HL-60 (cell line): ENCODE results near the gene CBLB.

Experiments used
- DNase-seq, 2 experiments: peaks; one replicate each; pipeline ENCODE4 v3.0.0-alpha.2; 2010 to 2020; ENCODE audit warnings: low read depth in 1 of 2, low spot score in 1 of 2
- H3K27ac ChIP-seq: fragments of 250-450 bp; sonication (Bioruptor Pico); replicated peaks from 2 replicates; pipeline ENCODE4 v1.5.1; 2020; ENCODE audit warnings: mild to moderate bottlenecking, moderate library complexity
- H3K27me3 ChIP-seq: fragments of 250-450 bp; sonication (Bioruptor Pico); 2 replicates; pipeline ENCODE4 v1.5.1; 2021; ENCODE audit warnings: mild to moderate bottlenecking, moderate library complexity; ENCODE audit not compliant: insufficient read depth, poor library complexity, severe bottlenecking
- H3K4me3 ChIP-seq: replicated peaks from 2 replicates; pipeline ENCODE4 v1.5.1; 2011; ENCODE audit warnings: mild to moderate bottlenecking, control low read depth, low read length; ENCODE audit not compliant: insufficient read depth
- GABPA ChIP-seq: IDR thresholded peaks from 2 replicates; pipeline ENCODE4 v1.6.1; 2012; ENCODE audit warnings: low read depth
- POLR2AphosphoS5 ChIP-seq: IDR thresholded peaks from 2 replicates; pipeline ENCODE4 v1.6.1; 2012; ENCODE audit warnings: low read depth
- SPI1 ChIP-seq: IDR thresholded peaks from 2 replicates; pipeline ENCODE4 v1.6.1; 2012; ENCODE audit warnings: low read depth, mild to moderate bottlenecking, borderline replicate concordance
- TF ChIP-seq, protein P1 (sequence below): IDR thresholded peaks from one replicate; pipeline ENCODE4 v1.5.1; 2011; ENCODE audit warnings: low read length, control low read depth, inconsistent platforms; ENCODE audit not compliant: insufficient read depth
- TF ChIP-seq, protein P2 (sequence below): IDR thresholded peaks from 2 replicates; pipeline ENCODE4 v1.6.1; 2012; ENCODE audit warnings: low read depth; ENCODE audit not compliant: insufficient replicate concordance

Gene CBLB

DNA sequence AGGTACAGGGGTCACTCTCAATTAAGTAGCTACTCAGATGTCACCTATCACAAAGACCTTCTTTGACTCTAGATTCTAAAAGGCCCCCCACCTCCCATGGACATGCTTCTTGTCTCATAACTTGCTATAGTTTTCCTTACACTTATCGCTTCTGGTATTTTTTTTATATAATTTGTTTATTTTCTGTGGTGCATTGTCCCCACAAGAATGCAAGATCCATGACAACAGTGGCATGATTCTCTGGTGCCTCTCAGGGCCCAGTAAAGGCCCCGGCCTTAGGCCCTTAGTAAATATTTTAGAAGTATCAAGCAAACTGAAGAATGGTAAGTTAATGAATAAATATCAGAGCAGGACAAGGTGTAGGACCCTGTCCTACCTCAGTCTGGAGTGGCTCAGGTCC lies 248.6 kb downstream of the CBLB start:
- TF ChIP-seq POLR2AphosphoS5, result no peak
- TF ChIP-seq, protein P1, sequence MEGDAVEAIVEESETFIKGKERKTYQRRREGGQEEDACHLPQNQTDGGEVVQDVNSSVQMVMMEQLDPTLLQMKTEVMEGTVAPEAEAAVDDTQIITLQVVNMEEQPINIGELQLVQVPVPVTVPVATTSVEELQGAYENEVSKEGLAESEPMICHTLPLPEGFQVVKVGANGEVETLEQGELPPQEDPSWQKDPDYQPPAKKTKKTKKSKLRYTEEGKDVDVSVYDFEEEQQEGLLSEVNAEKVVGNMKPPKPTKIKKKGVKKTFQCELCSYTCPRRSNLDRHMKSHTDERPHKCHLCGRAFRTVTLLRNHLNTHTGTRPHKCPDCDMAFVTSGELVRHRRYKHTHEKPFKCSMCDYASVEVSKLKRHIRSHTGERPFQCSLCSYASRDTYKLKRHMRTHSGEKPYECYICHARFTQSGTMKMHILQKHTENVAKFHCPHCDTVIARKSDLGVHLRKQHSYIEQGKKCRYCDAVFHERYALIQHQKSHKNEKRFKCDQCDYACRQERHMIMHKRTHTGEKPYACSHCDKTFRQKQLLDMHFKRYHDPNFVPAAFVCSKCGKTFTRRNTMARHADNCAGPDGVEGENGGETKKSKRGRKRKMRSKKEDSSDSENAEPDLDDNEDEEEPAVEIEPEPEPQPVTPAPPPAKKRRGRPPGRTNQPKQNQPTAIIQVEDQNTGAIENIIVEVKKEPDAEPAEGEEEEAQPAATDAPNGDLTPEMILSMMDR, result no peak
- no peak for TF ChIP-seq GABPA
- no peak for TF ChIP-seq SPI1
- H3K27ac ChIP-seq, result no peak overlapping the region

DNA sequence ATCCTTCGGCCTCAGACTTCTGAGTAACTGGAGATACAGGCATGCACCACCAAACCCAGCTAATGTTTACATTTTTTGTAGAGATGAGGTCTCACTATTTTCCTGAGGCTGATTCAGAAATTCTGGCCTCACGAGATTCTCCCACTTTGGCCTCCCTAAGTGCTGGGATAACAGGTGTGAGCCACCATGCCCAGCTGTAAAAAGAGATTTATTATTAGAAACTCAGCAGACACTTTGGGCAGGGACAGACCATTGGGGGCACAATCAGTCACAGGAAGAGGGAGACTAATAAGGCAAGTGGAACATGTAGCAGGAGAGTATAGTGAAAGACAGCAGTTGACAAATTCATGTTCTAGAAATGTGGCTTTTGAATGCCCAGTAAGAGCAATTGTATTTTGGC lies 249.2 kb downstream of the CBLB start:
- TF ChIP-seq GABPA (no peak), POLR2AphosphoS5 (no peak)
- no peaks in the 10 kb centered on the region for H3K27me3 ChIP-seq
- no peak overlapping the region for H3K4me3 ChIP-seq
- no peak overlapping the region for H3K27ac ChIP-seq
- DNase-seq, result no peak

More for the DNA sequence above, 248.6 kb downstream of the CBLB start:
- H3K27me3 ChIP-seq, result no peaks in the 10 kb centered on the region
- DNase-seq, result no peak
- H3K4me3 ChIP-seq, result no peak overlapping the region

DNA sequence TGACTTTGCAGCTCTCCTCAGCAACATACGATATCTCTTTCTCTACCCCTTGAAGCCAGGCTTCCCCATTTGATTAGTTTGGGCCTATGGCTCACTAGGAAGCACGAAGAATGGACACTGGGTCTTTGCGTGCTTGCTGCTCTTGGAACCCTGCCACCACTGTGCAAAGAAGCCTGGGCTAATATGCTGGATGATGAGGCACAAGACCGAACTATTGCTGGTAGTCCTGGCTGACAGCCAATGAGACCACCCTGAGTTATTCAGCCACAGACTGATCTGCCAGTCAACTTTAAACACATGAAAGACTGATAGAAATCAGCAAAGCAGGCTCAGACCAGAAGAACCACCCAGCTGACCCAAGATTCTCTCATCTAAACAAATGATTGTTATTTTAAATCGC lies 250.3 kb downstream of the CBLB start:
- DNase-seq, result no peak

DNA sequence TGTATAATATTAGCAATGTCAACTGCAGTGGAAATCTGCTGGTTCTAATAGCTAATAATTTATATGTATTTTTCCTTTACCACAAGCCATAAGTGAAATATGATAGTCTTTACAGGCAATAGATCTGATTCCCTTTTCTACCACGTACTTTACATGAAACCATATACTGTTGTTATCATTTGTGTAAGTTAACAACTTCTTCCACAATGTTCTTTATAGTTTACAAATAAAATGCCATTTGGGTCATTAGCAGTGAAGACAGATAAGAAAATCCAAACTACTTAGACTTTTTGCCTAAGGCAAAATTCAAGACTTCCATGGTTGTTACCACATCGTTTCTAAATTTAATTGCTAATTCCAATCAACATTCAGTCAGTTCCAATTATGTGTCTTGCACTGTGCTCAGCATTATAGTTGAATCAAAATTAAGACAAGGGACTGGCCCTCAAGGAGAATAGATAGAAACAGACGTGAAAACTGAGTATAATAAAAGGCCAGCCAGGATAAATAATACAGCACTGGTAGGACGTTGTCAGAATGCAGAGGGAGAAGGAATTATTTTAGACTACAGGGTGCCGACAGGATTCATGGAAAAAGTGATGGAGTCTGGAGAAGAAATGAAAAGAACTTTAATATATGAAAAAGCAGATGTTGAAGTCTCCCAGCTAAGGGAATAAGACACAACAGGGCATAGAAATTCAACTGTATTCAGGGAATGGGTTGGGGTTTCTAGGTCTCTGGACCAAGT lies 252.3 kb downstream of the CBLB start:
- no peak overlapping the region for H3K27ac ChIP-seq
- no peaks in the 10 kb centered on the region for H3K27me3 ChIP-seq
- TF ChIP-seq POLR2AphosphoS5 (no peak), SPI1 (no peak), GABPA (no peak)
- TF ChIP-seq, protein P2, sequence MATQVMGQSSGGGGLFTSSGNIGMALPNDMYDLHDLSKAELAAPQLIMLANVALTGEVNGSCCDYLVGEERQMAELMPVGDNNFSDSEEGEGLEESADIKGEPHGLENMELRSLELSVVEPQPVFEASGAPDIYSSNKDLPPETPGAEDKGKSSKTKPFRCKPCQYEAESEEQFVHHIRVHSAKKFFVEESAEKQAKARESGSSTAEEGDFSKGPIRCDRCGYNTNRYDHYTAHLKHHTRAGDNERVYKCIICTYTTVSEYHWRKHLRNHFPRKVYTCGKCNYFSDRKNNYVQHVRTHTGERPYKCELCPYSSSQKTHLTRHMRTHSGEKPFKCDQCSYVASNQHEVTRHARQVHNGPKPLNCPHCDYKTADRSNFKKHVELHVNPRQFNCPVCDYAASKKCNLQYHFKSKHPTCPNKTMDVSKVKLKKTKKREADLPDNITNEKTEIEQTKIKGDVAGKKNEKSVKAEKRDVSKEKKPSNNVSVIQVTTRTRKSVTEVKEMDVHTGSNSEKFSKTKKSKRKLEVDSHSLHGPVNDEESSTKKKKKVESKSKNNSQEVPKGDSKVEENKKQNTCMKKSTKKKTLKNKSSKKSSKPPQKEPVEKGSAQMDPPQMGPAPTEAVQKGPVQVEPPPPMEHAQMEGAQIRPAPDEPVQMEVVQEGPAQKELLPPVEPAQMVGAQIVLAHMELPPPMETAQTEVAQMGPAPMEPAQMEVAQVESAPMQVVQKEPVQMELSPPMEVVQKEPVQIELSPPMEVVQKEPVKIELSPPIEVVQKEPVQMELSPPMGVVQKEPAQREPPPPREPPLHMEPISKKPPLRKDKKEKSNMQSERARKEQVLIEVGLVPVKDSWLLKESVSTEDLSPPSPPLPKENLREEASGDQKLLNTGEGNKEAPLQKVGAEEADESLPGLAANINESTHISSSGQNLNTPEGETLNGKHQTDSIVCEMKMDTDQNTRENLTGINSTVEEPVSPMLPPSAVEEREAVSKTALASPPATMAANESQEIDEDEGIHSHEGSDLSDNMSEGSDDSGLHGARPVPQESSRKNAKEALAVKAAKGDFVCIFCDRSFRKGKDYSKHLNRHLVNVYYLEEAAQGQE, result no peak
- TF ChIP-seq, protein P1, result no peak
- DNase-seq, result no peak
- H3K4me3 ChIP-seq, result no peak overlapping the region

More for the DNA sequence above, 250.3 kb downstream of the CBLB start:
- Histone ChIP-seq H3K27ac (no peak overlapping the region), H3K27me3 (no peaks in the 10 kb centered on the region), H3K4me3 (no peak overlapping the region)
- TF ChIP-seq SPI1, result no peak
- no peak for TF ChIP-seq POLR2AphosphoS5
- TF ChIP-seq, protein P2, result no peak
- TF ChIP-seq, protein P1, result no peak
- no peak for TF ChIP-seq GABPA
